Measurements from ENCODE around the gene CHI3L1.
A peak's percentile ranks its signal among the peaks of the same experiment; 100 is the strongest.

Gene CHI3L1

GRCh38 chr1:203167026-203167912, 19.2 kb downstream of the CHI3L1 start:
- DNase-seq, result no peak

GRCh38 chr1:203166192-203166940, 20.1 kb downstream of the CHI3L1 start:
- peak; percentile 70 for DNase-seq

DNA sequence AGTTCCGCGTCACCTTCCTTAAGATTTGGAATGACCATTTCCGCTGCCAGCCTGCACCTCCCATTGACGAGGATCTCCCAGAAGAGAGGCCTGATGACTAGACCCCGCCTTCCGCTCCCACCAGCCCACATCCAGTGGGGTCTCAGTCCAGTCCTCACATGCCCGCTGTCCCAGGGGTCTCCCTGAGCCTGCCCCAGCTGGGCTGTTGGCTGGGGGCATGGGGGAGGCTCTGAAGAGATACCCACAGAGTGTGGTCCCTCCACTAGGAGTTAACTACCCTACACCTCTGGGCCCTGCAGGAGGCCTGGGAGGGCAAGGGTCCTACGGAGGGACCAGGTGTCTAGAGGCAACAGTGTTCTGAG, 20.7 kb downstream of the CHI3L1 start:
- no peak for DNase-seq

GRCh38 chr1:203165101-203165799, 21.3 kb downstream of the CHI3L1 start:
- DNase-seq, result no peak

DNA sequence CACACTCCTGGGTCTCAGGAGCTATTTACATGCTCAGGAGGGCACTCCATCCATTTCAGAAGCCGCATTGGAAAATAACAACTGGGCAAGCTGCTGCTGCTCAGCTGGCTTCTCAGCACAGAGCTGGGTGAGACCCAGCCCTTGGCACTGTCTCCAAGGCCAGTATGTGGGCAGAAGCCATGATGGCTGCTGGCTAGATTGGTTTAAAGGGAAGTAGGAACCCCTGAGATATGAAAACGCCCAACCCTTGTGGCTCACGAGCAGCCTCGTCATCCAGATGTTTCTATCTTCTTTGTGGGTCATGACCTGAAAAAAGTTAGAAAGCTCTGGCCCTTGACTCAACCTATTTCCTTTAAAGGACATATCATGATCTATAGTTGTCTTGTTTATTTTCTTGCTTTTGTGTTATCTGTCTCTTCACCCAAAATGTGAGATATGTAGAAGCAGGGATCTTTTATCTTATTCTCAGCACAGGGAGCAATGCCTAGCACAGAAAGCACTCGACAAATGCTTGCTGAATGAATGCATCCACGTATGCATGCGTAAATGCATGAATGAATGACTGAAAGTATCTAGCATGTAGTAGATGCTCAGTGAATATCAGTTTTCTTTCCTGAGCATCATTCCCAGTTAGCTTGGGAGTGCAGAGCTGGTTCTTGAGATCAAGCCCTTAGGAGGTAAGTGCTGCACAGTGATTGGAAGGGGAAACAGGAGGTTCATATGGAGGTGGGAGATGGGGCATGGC, 22.4 kb downstream of the CHI3L1 start:
- DNase-seq, result no peak

GRCh38 chr1:203162403-203162802, 24.1 kb downstream of the CHI3L1 start:
- DNase-seq, result no peak

DNA sequence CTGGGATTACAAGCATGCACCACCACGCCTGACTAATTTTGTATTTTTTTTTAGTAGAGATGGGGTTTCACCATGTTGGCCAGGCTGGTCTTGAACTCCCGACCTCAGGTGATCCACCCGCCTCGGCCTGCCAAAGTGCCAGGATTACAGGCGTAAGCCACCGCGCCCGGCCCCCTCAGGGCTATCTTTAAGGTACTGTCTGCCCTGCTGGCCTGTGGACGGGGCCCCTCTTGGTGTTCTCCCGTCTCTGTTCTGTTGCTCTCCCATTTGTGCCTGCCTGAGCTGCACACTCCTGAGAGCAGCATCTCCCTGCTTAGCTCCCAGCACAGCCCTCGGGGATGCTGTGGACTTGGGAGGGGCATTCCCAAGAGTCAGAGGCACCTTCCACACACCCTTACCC, 24.8 kb downstream of the CHI3L1 start:
- DNase-seq, result no peak

DNA sequence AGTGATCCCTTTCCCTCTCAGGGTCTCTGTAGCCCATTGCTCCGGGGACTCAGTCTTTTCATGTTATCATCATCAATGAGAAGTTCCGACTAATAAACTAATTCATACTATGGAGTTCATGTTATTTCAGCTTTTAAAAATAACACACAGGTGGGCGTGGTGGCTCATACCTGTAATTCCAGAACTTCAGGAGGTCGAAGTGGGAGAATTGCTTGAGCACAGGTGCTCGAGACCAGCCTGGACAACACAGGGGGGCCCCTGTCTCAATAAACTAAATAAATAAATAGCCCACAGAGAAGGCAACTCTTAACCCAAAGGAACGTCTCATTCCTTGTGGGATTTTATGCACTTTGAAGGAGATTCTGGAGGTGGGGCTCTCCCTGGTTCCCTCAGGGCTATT, 25.3 kb downstream of the CHI3L1 start:
- DNase-seq, result no peak

- DNase-seq, result no peak
Measured at GRCh38 chr1:203159844-203160243, 26.7 kb downstream of the CHI3L1 start.

- DNase-seq, result no peak
Measured at GRCh38 chr1:203158960-203159665, 27.4 kb downstream of the CHI3L1 start.

- no peak for DNase-seq
Measured at GRCh38 chr1:203158423-203158822, 28.1 kb downstream of the CHI3L1 start.

DNA sequence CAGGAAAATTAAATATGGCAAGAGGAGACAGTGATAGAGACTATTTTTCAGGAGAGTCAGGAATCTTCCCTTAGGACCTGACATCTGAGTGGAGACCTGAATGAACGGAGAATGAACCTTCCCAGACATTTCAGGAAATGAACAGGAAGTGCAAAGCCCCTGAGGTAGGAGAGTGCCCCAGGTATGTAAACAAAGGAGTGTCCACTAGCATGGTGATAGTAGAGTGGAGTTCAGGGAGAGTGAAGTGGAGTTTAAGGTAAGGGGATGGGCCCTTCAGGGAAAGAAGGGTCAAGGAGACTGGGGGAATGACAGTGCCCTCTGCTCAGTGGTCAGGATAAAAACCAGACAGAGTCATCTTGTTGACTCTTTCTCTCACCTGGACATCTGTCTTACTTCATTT, 30.2 kb downstream of the CHI3L1 start:
- DNase-seq, result no peak

- no peak for DNase-seq
Measured at GRCh38 chr1:203153989-203154821, 32.3 kb downstream of the CHI3L1 start.

DNA sequence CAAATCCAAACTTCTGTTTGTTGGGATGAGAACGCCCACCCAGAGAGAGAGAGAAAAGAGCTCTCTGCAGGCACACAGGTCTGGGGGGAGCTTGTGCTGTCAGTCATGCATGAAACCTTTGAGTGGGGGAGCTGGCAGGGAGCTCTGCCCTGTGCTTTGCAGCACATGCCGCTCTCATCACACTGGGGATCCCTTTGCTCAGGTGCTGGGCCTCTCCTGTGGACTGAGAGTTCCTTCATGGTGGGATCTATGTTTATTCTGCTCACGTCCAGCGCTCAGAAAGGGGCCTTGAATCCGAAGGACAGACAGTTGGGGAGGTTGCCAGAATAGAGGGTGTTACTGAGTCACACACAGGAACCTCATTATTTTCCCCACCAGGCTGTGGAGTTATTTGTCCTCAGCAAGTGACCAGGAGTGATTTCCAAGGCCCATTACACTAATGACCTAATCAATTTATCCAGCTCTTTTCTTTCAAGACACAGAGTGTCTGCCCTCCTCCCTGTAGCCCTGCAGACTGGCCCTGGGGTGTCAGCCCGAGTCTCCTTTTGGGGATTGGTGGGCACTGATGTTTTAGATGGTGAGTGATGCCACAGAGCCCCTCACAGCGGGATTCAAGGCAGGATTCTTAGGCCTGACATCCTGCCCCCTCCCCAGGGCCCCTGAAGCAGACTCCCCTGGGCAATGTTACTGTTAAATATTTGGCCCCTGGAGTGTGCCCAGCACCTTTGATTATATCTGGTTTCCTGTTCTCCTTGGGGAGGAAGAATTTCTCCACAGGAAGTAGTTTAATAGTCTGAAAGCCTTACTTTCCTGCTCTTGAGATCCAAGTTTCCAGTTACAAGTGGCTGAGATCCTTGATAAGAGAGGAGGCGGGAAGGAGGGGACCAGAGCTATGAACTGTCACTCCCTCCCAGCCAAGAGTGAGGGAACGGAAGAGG, 33.2 kb downstream of the CHI3L1 start:
- DNase-seq, result no peak

DNA sequence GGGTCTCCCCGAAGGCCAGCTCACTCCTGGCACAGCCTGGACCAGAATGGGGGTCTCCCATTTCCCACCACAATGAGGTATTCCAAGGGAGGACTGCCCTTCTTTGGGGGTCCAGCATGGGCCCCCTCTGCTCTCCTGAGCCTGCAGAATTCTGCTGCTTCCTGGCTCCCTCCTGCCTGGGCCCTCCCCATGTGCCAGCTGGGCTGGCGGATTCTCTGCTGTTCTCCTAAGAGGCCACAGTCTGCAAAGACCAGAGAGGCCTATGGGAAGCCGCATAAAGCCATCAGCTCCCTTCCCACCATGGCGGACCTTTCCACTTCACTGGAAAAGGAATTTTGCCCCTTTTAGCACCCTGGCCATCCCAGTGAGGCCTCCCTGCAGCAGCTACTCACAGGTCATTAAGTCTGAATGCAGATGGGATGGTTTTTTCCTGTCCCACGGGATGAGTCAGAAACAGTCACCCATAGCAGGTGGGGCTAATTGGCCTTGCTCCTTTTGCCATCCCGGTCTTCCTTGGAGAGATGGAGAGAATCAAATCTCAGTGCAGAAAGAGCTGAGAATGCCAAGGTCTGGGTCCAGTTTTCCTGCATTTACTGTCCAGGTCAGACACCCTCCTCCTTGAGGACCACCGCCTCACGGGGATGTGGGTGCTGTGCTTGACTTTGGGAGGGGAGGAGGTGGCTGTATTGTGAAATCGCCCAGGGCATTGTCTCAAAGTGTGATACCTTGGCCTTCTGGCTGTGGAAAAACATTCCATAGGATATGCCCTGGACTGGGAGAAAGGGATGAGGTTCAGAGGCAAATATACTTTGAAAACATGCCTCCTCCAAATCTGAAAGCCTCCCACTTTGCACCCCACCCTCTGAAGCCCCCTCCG, 34.1 kb downstream of the CHI3L1 start:
- no peak for DNase-seq

- DNase-seq, result no peak
Measured at GRCh38 chr1:203151362-203152157, 34.9 kb downstream of the CHI3L1 start.

GRCh38 chr1:203150511-203151297, 35.8 kb downstream of the CHI3L1 start:
- no peak for DNase-seq

Data from 8988T (cell line).